Epithelial cell of proximal tubule (primary cell): Measurements from ENCODE around the gene TRIM54. TPM values are rescaled to one million over a fixed set of nuclear protein-coding genes. Genes with fewer than 3 reads are reported as not detected.

Experiments
- DNase-seq: peaks from one replicate; pipeline ENCODE4 v3.0.0-alpha.2; 2011; ENCODE audit warnings: low read depth
- H3K4me3 ChIP-seq: 2 replicates; pipeline ENCODE4 v1.5.1; 2011; ENCODE audit warnings: low read depth, mild to moderate bottlenecking, low read length
- total RNA-seq: library from RNA; depleted of rRNA; stranded (reverse); fragments of >200 nt; gene quantifications from 2 replicates; pipeline ENCODE4 v1.2.3, GENCODE V29; 2015
- TF ChIP-seq, protein P1 (sequence below): conservative IDR thresholded peaks from 2 replicates; pipeline ENCODE4 v1.5.1; 2012; ENCODE audit warnings: low read depth, mild to moderate bottlenecking, low read length

TRIM54 gene
- total RNA-seq, 1 donor from 2014 or later = 1.5 TPM

DNA sequence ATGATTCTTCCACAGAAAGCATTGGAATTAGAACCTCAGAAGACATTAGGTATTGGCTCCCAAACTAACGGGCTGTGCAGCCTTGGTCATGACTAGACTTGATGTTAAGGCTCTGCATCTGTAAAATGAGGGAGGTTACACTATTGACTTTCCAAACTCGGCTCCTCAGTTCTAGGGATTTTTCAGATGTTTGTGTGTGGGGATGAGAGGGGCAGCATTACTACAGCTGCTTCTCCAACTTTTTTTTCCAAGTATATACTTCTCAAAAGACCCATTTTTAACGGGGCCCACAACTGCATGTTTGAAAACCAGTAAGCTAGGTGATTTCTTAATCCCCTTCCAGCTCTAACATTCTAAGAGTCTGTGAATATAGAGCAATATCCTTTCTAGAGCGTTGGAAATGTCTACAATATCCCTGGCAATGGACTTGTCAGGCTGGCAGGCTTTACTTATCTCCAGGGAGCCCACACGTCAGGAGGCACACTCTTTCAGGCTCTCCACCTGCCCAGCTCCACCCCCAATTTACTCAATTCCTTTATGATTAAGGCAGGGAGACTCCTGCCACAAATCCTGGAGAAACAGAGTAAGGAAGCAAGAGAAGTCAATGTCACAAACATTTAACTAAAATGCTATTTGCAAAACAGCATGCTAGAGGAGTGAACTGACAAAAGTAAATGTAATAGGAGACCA, 41.5 kb downstream of the TRIM54 start:
- TF ChIP-seq, protein P1, sequence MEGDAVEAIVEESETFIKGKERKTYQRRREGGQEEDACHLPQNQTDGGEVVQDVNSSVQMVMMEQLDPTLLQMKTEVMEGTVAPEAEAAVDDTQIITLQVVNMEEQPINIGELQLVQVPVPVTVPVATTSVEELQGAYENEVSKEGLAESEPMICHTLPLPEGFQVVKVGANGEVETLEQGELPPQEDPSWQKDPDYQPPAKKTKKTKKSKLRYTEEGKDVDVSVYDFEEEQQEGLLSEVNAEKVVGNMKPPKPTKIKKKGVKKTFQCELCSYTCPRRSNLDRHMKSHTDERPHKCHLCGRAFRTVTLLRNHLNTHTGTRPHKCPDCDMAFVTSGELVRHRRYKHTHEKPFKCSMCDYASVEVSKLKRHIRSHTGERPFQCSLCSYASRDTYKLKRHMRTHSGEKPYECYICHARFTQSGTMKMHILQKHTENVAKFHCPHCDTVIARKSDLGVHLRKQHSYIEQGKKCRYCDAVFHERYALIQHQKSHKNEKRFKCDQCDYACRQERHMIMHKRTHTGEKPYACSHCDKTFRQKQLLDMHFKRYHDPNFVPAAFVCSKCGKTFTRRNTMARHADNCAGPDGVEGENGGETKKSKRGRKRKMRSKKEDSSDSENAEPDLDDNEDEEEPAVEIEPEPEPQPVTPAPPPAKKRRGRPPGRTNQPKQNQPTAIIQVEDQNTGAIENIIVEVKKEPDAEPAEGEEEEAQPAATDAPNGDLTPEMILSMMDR = no peak
- H3K4me3 ChIP-seq = peak overlapping the region; percentile 80
- DNase-seq = no peak

DNA sequence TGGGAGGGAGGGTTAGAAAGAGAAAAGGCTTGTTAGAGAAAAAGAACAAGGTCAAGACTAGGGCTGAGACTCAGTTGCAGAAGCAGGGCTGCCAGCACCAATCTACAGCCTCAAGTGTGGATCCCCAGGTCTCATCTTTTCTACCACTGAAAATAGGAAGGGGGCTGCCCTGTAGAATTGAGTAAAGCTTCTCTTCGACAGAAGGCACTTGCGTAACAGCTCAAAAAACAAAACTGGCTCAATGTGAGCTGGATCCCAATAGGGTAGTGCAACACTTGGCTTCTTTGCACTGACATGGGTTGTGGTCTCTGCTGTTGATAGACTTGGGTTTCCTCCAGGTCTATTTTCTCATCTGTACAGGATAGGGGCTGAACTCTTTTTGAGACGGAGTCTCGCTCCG, 42.5 kb downstream of the TRIM54 start:
- DNase-seq = no peak
- no peak overlapping the region for H3K4me3 ChIP-seq
- TF ChIP-seq, protein P1 = no peak

DNA sequence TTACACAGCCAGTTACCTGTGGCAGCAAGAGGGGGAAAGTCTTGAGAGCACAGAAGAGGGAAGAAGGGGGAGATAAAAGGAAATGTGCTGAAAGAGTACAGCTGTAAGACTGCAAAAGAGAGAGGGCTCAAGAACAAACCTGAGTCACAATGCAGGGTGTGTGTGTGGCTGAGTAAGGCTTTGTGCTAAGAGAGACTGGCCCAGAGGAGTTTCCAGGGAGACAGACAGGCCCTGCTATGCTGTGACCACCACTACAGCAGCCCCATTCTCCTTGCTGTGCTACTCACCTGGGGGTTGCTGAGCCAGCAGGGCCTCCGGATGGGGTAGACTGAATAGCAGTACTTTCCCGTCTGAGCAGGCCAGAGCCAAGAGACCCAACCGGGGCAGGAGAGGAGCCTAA, 53.1 kb downstream of the TRIM54 start:
- DNase-seq = no peak
- H3K4me3 ChIP-seq = no peak overlapping the region

DNA sequence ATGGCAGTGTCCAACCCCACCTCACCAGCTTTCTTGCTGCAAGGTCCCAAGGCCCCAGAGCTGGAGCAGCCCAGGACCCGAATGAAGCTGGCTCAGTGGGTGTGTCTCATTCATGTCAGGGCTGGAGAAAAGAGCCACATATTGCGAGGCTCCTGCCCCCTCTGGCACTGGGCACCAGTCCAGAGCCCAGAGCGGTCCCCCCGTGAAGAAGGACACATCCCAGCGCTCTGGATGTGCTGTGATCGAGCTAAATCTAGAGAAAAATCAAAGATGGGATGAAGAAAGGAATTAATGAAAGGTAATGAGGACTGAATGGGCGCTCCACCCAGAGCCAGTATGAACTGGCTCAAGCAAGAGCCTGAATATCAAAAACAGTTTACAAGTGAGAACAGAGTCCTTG, 53.9 kb downstream of the TRIM54 start:
- DNase-seq = no peak
- no peak overlapping the region for H3K4me3 ChIP-seq
- TF ChIP-seq, protein P1 = no peak

More for the DNA sequence above, 53.1 kb downstream of the TRIM54 start:
- TF ChIP-seq, protein P1 = no peak

DNA sequence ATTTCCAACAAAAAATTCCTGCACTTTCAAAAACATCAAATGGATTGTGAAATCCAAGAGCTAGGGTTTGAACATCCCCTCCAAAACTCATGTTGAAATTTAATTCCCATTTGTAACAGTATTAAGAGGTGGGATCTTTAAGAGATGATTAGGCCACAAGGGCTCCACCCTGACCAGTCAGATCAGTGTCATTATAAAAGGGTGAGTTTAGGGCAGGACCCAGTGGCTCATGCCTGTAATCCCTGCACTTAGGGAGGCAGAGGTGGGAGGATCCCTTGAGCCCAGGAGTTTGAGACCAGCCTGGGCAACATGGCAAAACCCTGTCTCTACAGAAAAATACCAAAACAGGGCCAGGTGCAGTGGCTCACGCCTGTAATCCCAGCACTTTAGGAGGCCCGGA, 65.4 kb downstream of the TRIM54 start:
- no peak overlapping the region for H3K4me3 ChIP-seq
- no peak for DNase-seq
- TF ChIP-seq, protein P1 = no peak

DNA sequence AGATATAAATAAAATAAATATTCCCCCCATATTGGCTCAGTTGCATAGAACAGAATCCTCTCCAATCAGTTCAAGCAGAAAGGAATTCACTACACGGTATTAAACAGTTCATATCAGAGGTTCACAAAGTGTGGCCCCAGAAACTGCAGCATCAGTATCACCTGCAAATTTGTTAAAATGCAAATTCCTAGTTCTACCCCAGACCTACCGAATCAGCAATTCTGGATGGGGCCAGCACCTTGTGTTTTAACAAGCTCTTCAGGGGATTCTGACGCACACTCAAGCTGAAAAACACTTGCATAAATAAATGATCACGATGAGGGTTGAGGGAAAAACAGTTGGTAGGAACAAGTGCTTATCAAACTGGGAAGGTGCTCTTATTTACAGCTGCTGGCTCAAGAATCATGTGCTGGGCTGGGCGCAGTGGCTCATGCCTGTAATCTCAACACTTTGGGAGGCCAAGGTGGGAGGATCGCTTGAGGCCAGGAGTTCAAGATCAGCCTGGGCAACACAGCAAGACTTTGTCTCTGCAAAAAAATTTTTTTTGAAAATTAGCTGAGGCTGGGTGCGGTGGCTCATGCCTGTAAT, 68.0 kb downstream of the TRIM54 start:
- TF ChIP-seq, protein P1 = no peak

More for the DNA sequence above, 68.0 kb downstream of the TRIM54 start:
- H3K4me3 ChIP-seq = no peak overlapping the region
- DNase-seq = no peak
